Hypothalamus (tissue), 51 donors: ENCODE results near the gene MTFR1L.

Experiments
- DNase-seq, 51 donors: peaks; one replicate each; lab custom pipeline; 2025; lab: John Stamatoyannopoulos, UW

Gene MTFR1L

GRCh38 chr1:25806418-25806817, 13.3 kb upstream of the MTFR1L start:
- peak in 17 of 51 donors; percentile 10 to 75 (median 34) for DNase-seq

DNA sequence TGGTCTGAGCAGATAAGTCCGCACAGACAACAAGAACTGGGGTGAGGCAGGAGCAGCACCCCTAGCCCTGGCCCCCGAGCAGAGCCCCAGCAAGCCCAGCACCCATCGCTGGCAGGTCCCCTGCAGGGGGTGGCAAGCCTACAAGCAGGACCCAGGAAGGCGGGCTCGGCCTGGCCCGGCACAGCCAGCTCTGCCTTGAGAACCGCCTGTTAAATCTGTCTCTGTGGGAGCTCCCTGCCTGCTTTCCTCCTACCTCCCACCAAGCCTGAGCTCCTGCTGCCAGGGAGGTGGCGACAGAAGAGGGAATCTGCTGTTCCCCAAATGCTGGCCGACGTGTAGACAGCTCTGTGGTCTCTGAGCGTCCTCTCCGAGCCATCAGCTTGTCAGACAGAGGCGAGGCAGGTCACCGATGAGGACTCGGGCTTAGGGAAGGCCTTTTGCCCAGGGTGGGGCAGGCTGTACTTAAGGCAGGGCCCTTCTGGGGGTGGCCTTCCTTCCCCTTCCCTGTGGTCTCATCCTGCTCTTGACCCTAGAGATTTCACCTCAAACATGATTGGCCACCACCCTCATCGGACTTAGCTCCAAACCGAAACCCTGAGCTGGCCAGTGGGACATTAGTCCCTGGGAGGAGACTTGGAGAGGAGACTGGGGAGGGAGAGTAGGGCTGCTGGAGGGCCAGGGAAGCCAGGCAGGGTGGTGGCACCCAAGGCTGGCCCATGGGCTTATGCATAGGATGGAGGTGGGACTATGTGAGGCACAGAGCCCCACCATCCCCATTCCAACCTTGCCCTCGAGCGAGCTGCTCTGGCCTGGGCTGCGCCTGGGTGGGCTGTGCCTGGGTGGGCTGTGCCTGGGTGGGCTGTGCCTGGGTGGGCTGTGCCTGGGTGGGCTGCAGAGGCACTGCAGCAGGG, 12.0 kb upstream of the MTFR1L start:
- DNase-seq: no peak

DNA sequence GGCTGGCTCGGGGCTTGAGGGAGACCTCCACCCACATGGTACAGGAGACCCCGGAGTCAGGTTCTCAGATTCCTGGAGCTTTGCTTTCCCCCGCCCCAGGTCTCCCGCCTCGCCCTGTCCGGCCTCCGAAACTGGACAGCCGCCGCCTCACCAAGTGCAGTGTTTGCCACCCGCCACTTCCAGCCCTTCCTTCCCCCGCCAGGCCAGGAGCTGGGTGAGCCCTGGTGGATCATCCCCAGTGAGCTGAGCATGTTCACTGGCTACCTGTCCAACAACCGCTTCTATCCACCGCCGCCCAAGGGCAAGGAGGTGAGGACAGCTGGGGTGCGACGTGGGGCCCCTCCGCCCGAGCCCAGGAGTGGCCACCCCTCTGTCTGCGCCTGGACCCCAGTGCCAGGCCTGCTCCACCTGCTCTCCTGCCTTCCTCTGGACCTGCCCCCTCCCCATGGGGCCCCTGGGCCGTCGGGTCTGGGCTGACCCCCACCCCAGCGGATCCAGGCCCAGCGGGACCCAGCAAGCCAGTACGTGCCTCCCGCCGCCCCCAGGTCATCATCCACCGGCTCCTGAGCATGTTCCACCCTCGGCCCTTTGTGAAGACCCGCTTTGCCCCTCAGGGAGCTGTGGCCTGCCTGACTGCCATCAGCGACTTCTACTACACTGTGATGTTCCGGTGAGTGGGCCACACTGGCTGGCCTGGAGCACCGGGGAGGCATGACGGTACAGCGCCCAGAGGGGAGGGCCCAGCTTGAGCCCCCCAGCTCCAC, 11.1 kb upstream of the MTFR1L start:
- DNase-seq: no peak

DNA sequence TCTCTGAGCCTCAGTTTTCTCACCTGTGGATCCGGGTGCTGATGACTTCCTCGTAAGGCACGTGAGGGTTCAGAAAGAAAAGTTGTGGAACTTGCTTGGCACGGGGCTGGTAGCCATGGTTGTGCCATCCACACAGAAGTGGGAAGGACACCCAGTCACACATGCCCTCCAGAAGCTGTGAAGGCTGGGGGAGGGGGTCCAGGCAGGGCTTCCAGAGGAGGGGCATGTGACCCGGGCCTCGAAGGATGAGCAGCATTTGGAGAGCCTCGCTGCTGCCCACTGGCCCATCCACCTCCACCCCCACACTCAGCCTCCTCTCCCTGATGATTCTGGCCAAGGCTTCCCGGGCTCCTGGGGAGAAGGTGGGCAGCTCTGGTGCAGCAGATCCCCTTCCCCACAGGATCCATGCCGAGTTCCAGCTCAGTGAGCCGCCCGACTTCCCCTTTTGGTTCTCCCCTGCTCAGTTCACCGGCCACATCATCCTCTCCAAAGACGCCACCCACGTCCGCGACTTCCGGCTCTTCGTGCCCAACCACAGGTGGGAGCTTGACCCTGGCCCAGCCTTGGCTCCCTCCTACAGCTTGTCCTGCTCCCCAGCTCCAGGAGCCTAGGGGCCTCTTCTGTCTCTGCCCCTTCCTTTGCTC, 10.3 kb upstream of the MTFR1L start:
- no peak for DNase-seq

- DNase-seq: no peak
Measured at GRCh38 chr1:25809929-25810328, 9.8 kb upstream of the MTFR1L start.

DNA sequence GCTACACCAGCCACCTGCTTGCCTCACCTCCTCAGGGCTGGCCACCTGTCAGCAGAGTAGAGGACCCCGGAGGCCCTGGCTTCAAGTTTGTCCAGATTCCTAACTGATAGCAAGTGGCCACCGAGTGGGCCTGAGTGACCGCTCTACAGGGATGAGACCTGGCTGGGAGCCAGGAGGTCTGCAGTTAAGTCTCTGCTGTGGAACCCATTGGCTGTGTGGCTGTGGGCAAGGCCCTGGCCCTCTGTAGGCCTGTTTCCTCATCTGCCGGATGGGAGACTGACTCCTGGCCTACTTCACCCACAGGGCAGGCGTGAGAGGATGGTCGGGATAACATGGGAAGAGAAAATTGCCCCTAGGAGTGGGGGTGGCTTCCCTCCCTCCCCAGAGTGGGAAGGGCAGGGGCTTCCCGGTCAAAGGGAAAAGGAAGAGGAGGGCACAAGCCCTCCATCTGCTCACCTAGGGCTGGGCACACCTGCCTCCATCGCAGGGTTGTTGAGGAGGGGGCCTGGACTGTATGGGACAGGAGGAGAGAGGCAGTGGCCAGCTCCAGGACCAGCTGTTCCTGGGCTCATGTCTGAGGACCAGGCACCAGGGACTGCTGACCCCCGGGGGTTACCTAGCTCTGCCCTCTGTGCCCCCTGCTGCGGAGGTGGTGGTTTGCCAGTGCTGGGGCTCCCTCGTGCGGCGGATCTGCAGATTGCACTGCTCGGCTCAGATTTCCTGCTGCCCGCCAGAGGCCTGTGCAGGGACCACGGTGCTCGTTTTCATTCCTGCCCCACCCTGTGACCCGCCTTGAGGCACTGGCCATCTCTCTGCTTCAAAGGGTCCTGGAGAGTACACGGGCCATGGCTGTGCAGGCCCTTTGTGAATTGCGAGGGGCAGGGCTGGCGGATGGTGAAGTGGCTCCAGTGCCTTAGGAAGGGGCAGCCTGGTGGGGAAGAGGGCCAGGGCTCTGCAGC, 9.1 kb upstream of the MTFR1L start:
- DNase-seq: peak in 46 of 51 donors; percentile 12 to 80 (median 49)

- DNase-seq: no peak
Measured at GRCh38 chr1:25811384-25812082, 8.2 kb upstream of the MTFR1L start.

GRCh38 chr1:25813071-25813733, 6.6 kb upstream of the MTFR1L start:
- DNase-seq: no peak

DNA sequence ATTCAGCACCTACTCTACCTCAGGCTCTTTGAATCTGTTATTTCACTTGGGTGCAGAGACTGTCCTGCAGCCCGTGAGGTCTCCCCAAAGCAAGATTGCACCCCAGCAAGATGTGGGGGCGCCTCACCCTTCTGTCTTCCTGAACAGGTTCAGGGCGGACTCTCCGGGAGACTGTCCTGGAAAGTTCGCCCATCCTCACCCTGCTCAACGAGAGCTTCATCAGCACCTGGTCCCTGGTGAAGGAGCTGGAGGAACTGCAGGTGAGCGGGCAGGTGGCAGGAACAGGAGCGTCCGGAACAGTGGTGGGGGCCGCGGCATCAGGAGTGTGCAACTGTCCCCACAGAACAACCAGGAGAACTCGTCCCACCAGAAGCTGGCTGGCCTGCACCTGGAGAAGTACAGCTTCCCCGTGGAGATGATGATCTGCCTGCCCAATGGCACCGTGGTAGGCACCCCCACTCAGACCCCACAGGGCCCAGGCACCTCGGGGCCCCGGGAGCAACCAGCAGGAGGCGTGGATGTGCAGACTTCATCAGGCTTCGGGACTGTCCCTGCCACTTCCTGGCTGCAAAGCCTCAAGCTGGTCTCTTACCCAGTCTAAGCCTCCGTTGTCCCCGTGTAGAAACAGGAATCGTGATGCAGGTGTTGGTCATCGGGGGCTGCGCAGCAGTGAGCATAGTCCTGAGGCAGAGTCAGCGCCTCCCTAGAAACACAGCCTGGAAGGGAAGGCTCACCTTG, 5.9 kb upstream of the MTFR1L start:
- no peak for DNase-seq

DNA sequence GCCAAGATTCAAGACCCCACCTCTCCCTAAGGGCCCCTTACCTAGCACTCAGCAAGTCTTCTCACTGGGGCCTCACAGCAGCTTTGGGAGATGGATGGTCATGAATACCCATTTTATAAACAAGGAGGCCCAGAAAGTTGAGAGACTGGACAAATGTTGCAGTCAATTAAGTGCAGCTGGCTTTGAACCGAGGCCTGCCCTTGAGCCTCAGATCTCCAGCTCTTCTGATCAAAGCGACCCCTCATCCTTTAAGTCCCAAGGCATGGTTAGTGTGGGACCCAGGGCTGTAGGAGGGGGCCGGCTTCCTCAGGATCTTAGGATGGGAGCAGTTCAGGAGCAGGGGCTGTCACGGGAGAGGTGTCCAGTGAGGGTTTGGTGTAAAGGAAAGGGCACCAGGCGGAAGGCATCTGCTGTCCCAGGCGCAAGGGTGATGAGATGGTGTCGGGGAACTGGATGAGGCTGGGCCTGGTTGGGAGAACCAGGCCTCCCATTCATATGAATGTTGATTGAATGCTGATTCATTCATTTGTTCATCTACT, 5.1 kb upstream of the MTFR1L start:
- no peak for DNase-seq

GRCh38 chr1:25815208-25816111, 4.3 kb upstream of the MTFR1L start:
- no peak for DNase-seq

DNA sequence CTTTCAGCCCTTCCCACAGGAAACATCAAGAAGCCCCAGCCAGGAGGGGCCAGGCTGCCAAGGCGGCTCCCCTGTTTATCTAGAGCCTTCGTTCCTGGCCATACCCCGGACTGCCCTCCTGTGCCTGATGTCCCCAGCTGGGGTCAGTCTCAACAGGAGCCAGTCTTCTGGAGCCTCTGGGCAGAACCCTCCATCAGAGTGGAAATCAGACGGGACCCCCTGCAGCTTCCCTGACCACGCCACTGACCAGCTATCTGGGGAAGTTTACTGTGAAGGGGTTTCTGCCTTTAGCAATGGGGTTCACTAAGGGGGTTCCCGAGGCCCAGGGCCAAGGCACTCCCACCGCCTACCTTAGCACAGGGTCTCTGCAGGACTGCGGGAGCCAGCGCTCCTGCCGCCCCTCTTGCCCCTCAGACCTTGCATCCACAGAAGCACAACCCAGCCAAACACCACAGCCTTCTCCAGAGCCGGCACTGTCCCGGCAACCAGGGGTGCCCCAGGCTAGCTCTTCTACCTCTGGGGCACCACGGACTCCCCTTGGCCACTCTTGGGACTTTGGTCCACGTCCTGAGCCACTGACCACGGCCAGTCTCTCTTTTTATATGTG, 3.5 kb upstream of the MTFR1L start:
- no peak for DNase-seq

GRCh38 chr1:25817840-25818501, 1.8 kb upstream of the MTFR1L start:
- no peak for DNase-seq

DNA sequence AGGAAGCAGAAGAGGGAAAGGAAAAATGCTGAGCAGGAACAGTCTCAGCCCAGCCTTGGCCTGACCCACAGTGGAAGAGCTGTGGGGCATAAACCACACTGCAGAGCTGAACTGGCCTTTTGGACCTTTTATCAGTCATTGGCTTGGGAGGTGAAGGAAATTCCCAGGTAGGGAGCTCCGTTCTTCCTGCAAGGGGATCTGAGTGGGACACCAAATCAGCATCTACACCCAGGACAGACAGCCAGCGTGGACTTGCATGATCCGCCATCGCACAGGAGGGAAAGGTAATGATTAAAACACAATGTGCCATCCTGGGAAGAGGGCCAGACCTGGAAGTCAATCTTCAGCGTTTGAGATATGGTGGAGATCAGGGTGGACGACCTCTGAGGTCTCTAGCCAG, 1.2 kb upstream of the MTFR1L start:
- no peak for DNase-seq

GRCh38 chr1:25820247-25821111, 725 bp downstream of the MTFR1L start:
- peak in 10 of 51 donors; percentile 17 to 58 (median 29) for DNase-seq
